ENCODE measurements around the gene CNTRL. TPM values are rescaled to one million over a fixed set of nuclear protein-coding genes. Genes with fewer than 3 reads are reported as not detected.

CNTRL gene
- total RNA-seq, 1 experiment from 2014 or later: 11.6 TPM

- no peaks in the 10 kb centered on the region for H3K79me2 ChIP-seq (ENCODE audit: insufficient read depth, low read length)
- H2AFZ ChIP-seq (ENCODE audit: low read length): no peak overlapping the region
- no peak overlapping the region for H4K8ac ChIP-seq (replicated peaks; ENCODE audit: insufficient read length, low read depth, low read length)
- no peak overlapping the region for H3K18ac ChIP-seq (ENCODE audit: insufficient read length, low read depth, low read length)
- peaks cover 2% of the 10 kb centered on the region; the same call in 1 of the 2 replicates for H3K4me1 ChIP-seq (ENCODE audit: insufficient read depth, low read length)
- H3K4me3 Mint-ChIP-seq: no peak overlapping the region; a peak in 1 of 5 replicates
- peaks cover 0 to 12% (median 4%) of the 10 kb centered on the region in 3 experiments; a peak in 4 of 7 replicates for H3K36me3 Mint-ChIP-seq (ENCODE audit: insufficient read depth in 1 of 3, low read depth in 3 of 3)
- H3K27ac Mint-ChIP-seq: peak overlapping the region in 1 of 3 experiments; percentile 53; a peak in 3 of 7 replicates
- H3K56ac ChIP-seq (ENCODE audit: insufficient read length, low read depth, low read length): no peak overlapping the region
- H3K9me3 ChIP-seq (ENCODE audit: control insufficient read depth, low read depth, low read length): no peaks in the 10 kb centered on the region
- peaks cover 28 to 32% of the 10 kb centered on the region in 2 experiments for H3K4me1 Mint-ChIP-seq
- H3T11ph ChIP-seq (ENCODE audit: low read length): no peak overlapping the region
- H2BK20ac ChIP-seq (ENCODE audit: low read depth, low read length, poor library complexity, severe bottlenecking): no peak overlapping the region
- H2BK5ac ChIP-seq (ENCODE audit: insufficient read length, low read length): no peak overlapping the region
- no peaks in the 10 kb centered on the region for H3K23me2 ChIP-seq (ENCODE audit: insufficient read length, low read depth, low read length, poor library complexity, severe bottlenecking)
- DNase-seq: no peak
- H3K9me3 Mint-ChIP-seq: no peaks in the 10 kb centered on the region
- no peak overlapping the region for H2AK5ac ChIP-seq (ENCODE audit: insufficient read length, low read length)
- no peak overlapping the region for H3K4ac ChIP-seq (ENCODE audit: low read depth, low read length)
- H3K9ac ChIP-seq (ENCODE audit: extremely low read depth, insufficient read length, low read length): no peak overlapping the region
- H3K27me3 Mint-ChIP-seq (ENCODE audit: low read depth): no peaks in the 10 kb centered on the region; the same call in 1 of the 2 replicates
- no peak overlapping the region for H3K27ac ChIP-seq (ENCODE audit: insufficient read length, low read depth, low read length)
- H4K20me1 ChIP-seq (ENCODE audit: control insufficient read depth, insufficient read depth, insufficient read length): no peaks in the 10 kb centered on the region
- H3K4me2 ChIP-seq (ENCODE audit: insufficient read depth, insufficient read length, low read length): no peak overlapping the region
- H3K79me1 ChIP-seq (ENCODE audit: insufficient read depth, low read depth, low read length, poor library complexity, severe bottlenecking): no peaks in the 10 kb centered on the region
- H2BK15ac ChIP-seq (ENCODE audit: low read depth, low read length): no peak overlapping the region
- no peak overlapping the region for H4K91ac ChIP-seq (ENCODE audit: insufficient read length, low read depth, low read length)
- H3K27me3 ChIP-seq (ENCODE audit: insufficient read depth, low read length): no peaks in the 10 kb centered on the region
- no peak overlapping the region for H2BK120ac ChIP-seq (ENCODE audit: low read depth, low read length, poor library complexity, severe bottlenecking)
- no peak overlapping the region for H3K23ac ChIP-seq (ENCODE audit: insufficient read length, low read depth, low read length)
- no peak overlapping the region for H4K5ac ChIP-seq (ENCODE audit: insufficient read length, low read depth, low read length)
- no peak overlapping the region for H2BK12ac ChIP-seq (ENCODE audit: insufficient read length, low read depth, low read length)
- no CpG with 5 or more reads among the region's 2 CpGs for WGBS (ENCODE audit: extremely low coverage, insufficient read length, low lambda C conversion rate)
- TF ChIP-seq CTCF (conservative IDR thresholded peaks at IDR 0.05): no peak
- H3K14ac ChIP-seq (ENCODE audit: insufficient read depth, low read length): no peak overlapping the region
Measured at GRCh38 chr9:121135642-121136041, 60.9 kb downstream of the CNTRL start.
